Upper lobe of left lung (tissue), 6 donors: ENCODE results near the gene BACE1-AS. TPM values are rescaled to one million over a fixed set of nuclear protein-coding genes. Genes with fewer than 3 reads are reported as not detected.

Experiments used
- ATAC-seq, 2 donors: fragments of 200-7000 bp; cut with Tn5 transposase; one replicate each; pipeline ENCODE4 v1.9.1; 2022; ENCODE audit warnings: mild to moderate bottlenecking in 2 of 2, moderate library complexity in 2 of 2; ENCODE audit not compliant: low FRiP score in 2 of 2
- DNase-seq, 2 donors: peaks; one replicate each; pipeline ENCODE4 v3.0.0-alpha.2; 2019 to 2020
- H3K27ac ChIP-seq, 4 donors: fragments of 200-600 bp; sonication (generic); one replicate each; pipeline ENCODE4 v1.5.1; 2016 to 2019
- H3K27me3 ChIP-seq, 4 donors: fragments of 200-600 bp; sonication (generic); one replicate each; pipeline ENCODE4 v1.5.1; 2017 to 2019
- H3K36me3 ChIP-seq, 4 donors: fragments of 200-600 bp; sonication (generic); one replicate each; pipeline ENCODE4 v1.5.1; 2016 to 2019
- H3K4me1 ChIP-seq, 4 donors: fragments of 200-600 bp; sonication (generic); one replicate each; pipeline ENCODE4 v1.5.1; 2018 to 2019
- H3K4me3 ChIP-seq, 4 donors: fragments of 200-600 bp; sonication (generic); one replicate each; pipeline ENCODE4 v1.5.1; 2017 to 2019; ENCODE audit warnings: mild to moderate bottlenecking in 2 of 4, moderate library complexity in 1 of 4
- H3K9me3 ChIP-seq, 4 donors: fragments of 200-600 bp; sonication (generic); one replicate each; pipeline ENCODE4 v1.5.1; 2018 to 2019
- EP300 ChIP-seq, 4 donors: sonication (generic); formaldehyde crosslinking; IDR thresholded peaks; one replicate each; pipeline ENCODE4 v1.5.1; 2017; ENCODE audit warnings: antibody characterized with exemption in 4 of 4, control low read depth in 2 of 4
- POLR2A ChIP-seq, 4 donors: fragments of 450-650 bp; IDR thresholded peaks; one replicate each; pipeline ENCODE4 v1.5.1; 2016 to 2017; ENCODE audit warnings: antibody characterized with exemption in 4 of 4, mild to moderate bottlenecking in 2 of 4
- POLR2AphosphoS5 ChIP-seq, 2 donors: sonication (generic); formaldehyde crosslinking; IDR thresholded peaks; one replicate each; pipeline ENCODE4 v1.5.1; 2017; ENCODE audit warnings: antibody characterized with exemption in 2 of 2
- WGBS, 2 donors: methylation state at CpG; one replicate each; pipeline ENCODE4 v1.1.5; 2017 to 2018; 5-methylcytosine and 5-hydroxymethylcytosine counted together
- total RNA-seq, 6 donors: library from RNA; depleted of rRNA in 4 of 6; stranded (reverse); fragments of >200 nt in 4 of 6; gene quantifications; one replicate each; pipeline versions ENCODE4 v1.1.0 to v1.2.1, GENCODE V29; 2016 to 2021
- TF ChIP-seq, protein P1 (sequence below), 6 experiments: fragments of 450-650 bp in 4 of 6; fragments of 200-600 bp in 2 of 6; sonication (generic) in 2 of 6; IDR thresholded peaks; one replicate each; pipeline ENCODE4 v1.5.1; 2016 to 2019; ENCODE audit warnings: antibody characterized with exemption in 6 of 6
- donor health status: DM: no; HTN: no; CAD: no; lungs with moderate emphysema.
- donor health status: DM: no; HTN: yes; CAD: no; lungs with severe emphysema.

BACE1-AS gene
- total RNA-seq, 6 donors from 2014 or later: 3.8 to 7.4 (median 5.0) TPM

DNA sequence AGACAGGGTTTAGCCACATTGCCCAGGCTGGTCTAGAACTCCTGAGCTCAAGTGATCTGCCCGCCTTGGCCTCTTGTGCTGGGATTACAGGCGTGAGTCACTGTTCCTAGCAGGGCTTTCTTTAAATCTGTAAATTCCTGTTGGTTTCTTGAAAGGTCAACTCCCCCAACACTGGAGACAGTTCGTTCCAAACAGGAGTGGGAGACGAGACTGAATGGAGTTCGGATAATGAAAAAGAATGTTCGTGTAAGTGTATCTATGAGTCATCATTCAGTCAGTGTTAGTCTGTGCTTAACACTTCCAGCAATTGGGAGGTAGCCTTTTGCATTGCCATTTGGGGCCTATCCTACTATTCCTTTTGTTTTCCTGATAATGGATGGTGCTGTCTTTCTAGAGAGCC lies 10.0 kb upstream of the BACE1-AS start:
- Histone ChIP-seq H3K4me1 (no peaks in the 10 kb centered on the region), H3K36me3 (peaks cover 0 to 59% (median 37%) of the 10 kb centered on the region in 4 donors), H3K27me3 (no peaks in the 10 kb centered on the region), H3K4me3 (no peak overlapping the region), H3K27ac (no peak overlapping the region), H3K9me3 (no peaks in the 10 kb centered on the region)
- ATAC-seq (peak; percentile 44 to 92), DNase-seq (no peak)
- TF ChIP-seq POLR2A (IDR thresholded peaks at IDR 0.05) (no peak), POLR2AphosphoS5 (IDR thresholded peaks at IDR 0.05) (no peak), EP300 (IDR thresholded peaks at IDR 0.05) (no peak)
- TF ChIP-seq, protein P1, sequence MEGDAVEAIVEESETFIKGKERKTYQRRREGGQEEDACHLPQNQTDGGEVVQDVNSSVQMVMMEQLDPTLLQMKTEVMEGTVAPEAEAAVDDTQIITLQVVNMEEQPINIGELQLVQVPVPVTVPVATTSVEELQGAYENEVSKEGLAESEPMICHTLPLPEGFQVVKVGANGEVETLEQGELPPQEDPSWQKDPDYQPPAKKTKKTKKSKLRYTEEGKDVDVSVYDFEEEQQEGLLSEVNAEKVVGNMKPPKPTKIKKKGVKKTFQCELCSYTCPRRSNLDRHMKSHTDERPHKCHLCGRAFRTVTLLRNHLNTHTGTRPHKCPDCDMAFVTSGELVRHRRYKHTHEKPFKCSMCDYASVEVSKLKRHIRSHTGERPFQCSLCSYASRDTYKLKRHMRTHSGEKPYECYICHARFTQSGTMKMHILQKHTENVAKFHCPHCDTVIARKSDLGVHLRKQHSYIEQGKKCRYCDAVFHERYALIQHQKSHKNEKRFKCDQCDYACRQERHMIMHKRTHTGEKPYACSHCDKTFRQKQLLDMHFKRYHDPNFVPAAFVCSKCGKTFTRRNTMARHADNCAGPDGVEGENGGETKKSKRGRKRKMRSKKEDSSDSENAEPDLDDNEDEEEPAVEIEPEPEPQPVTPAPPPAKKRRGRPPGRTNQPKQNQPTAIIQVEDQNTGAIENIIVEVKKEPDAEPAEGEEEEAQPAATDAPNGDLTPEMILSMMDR (IDR thresholded peaks at IDR 0.05): no peak
- 93 to 97% methylated on average over 6 of the region's 6 CpGs for WGBS, 2 donors

DNA sequence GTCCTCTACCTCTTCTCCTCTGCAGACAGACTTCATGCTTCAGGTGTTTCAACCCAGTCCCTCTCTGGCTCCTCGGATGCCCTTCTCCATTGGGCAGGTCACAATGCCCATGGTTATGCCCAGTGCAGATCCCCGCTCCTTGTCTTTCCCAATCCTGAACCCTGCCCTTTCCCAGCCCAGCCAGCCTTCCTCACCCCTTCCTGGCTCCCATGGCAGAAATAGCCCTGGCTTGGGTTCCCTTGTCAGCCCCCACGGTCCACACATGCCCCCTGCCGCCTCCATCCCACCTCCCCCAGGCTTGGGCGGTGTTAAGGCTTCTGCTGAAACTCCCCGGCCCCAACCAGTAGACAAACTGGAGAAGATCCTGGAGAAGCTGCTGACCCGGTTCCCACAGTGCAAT lies 9.3 kb upstream of the BACE1-AS start:
- Histone ChIP-seq H3K27ac (no peak overlapping the region), H3K27me3 (no peaks in the 10 kb centered on the region), H3K4me1 (no peaks in the 10 kb centered on the region), H3K4me3 (no peak overlapping the region), H3K36me3 (peaks cover 0 to 59% (median 37%) of the 10 kb centered on the region in 4 donors), H3K9me3 (no peaks in the 10 kb centered on the region)
- 96 to 98% methylated on average over 7 of the region's 7 CpGs for WGBS, 2 donors
- DNase-seq: no peak
- no peak for TF ChIP-seq POLR2A (IDR thresholded peaks at IDR 0.05)
- no peak for TF ChIP-seq EP300 (IDR thresholded peaks at IDR 0.05)
- TF ChIP-seq, protein P1 (IDR thresholded peaks at IDR 0.05): no peak
- no peak for TF ChIP-seq POLR2AphosphoS5 (IDR thresholded peaks at IDR 0.05)
- ATAC-seq: no peak

DNA sequence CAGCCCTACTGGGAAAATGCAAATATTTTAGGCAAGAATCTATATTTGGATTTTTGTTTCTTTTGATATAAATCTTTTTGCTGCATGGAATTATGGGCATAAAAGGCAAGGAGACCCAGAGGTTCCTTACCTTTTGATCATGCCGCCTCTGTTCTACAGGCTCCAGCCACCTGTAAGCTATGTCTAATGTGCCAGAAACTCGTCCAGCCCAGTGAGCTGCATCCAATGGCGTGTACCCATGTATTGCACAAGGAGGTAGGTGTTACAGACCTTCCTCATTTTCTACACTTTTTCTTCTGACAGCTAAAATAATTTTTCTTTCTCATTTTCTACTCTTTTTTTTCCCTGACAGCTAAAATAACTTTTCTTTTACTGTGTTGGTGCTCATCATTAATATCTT lies 8.2 kb upstream of the BACE1-AS start:
- Histone ChIP-seq H3K4me3 (no peak overlapping the region), H3K36me3 (peaks cover 3 to 65% (median 45%) of the 10 kb centered on the region in 4 donors), H3K27ac (no peak overlapping the region), H3K9me3 (no peaks in the 10 kb centered on the region), H3K4me1 (no peaks in the 10 kb centered on the region), H3K27me3 (no peaks in the 10 kb centered on the region)
- WGBS, 2 donors: 82 to 88% methylated on average over 3 of the region's 3 CpGs
- DNase-seq (no peak), ATAC-seq (no peak)
- TF ChIP-seq EP300 (IDR thresholded peaks at IDR 0.05) (no peak), POLR2A (IDR thresholded peaks at IDR 0.05) (no peak), POLR2AphosphoS5 (IDR thresholded peaks at IDR 0.05) (no peak)
- TF ChIP-seq, protein P1 (IDR thresholded peaks at IDR 0.05): no peak

DNA sequence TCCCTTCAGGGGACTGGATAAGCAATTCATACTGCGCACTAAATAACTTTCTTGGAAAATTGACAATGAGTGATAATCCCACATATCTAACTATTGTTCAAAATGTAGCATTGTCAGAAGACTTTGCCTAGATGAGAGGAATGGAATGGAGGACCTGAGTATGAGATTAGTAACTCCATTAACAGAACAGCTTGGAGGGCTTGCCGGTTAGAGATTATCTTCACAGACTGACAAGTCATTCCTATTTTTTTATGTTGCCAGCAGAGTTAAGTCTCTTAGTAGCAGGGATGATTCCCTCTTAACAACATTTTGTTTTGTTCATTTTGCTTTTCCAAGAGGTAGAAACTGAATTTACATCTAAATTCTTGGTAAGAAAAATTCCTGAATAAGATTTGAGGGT lies 7.1 kb upstream of the BACE1-AS start:
- WGBS, 2 donors: 100% methylated on average over 2 of the region's 2 CpGs
- H3K36me3 ChIP-seq: peaks cover 10 to 76% (median 50%) of the 10 kb centered on the region in 4 donors
- H3K27me3 ChIP-seq: no peaks in the 10 kb centered on the region
- DNase-seq: no peak
- TF ChIP-seq POLR2AphosphoS5 (IDR thresholded peaks at IDR 0.05) (no peak), POLR2A (IDR thresholded peaks at IDR 0.05) (no peak), EP300 (IDR thresholded peaks at IDR 0.05) (no peak)
- TF ChIP-seq, protein P1 (IDR thresholded peaks at IDR 0.05): no peak
- ATAC-seq: no peak
- H3K9me3 ChIP-seq: no peaks in the 10 kb centered on the region
- no peaks in the 10 kb centered on the region for H3K4me1 ChIP-seq
- H3K4me3 ChIP-seq: no peak overlapping the region
- H3K27ac ChIP-seq: no peak overlapping the region

DNA sequence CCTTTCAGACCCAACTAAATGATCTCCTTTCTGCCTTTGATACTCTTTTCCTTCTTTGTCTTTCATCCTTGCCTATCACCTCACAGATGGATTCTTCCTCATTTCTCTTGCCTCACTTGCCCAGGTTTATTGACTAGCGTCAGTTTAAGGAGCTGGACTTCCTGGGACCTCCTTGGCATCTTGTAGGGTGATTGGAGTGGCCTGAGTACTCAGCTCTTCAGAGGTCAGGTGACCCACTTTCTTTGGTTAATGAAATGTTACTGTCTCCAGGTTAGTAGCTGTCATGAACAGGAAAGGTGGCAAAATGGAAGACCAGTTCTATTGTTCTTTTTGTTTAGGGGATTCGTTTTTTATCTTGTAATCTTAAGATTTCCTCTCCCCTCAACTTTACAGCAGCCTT lies 4.6 kb upstream of the BACE1-AS start:
- DNase-seq (no peak), ATAC-seq (no peak)
- H3K4me1 ChIP-seq: no peaks in the 10 kb centered on the region
- no peak overlapping the region for H3K4me3 ChIP-seq
- peaks cover 20 to 85% (median 64%) of the 10 kb centered on the region in 4 donors for H3K36me3 ChIP-seq
- H3K9me3 ChIP-seq: no peaks in the 10 kb centered on the region
- TF ChIP-seq EP300 (IDR thresholded peaks at IDR 0.05) (no peak), POLR2A (IDR thresholded peaks at IDR 0.05) (no peak), POLR2AphosphoS5 (IDR thresholded peaks at IDR 0.05) (no peak)
- TF ChIP-seq, protein P1 (IDR thresholded peaks at IDR 0.05): no peak
- WGBS, 2 donors: 57 to 59% methylated on average over 2 of the region's 2 CpGs
- no peak overlapping the region for H3K27ac ChIP-seq
- H3K27me3 ChIP-seq: no peaks in the 10 kb centered on the region
